Astrocyte of the spinal cord (primary cell): ENCODE measurements around the gene MCF2L2.
"Not testable (repeated sequence)": the region's sequence is repeated elsewhere in the genome, so short reads cannot be mapped to it uniquely, and the experiment has no call there.

Experiments
- DNase-seq: peaks from one replicate; pipeline ENCODE4 v3.0.0; 2011; ENCODE audit warnings: low read depth, low spot score
- H3K4me3 ChIP-seq: 2 replicates; pipeline ENCODE4 v1.5.1; 2011; ENCODE audit warnings: low read depth, mild to moderate bottlenecking, low read length, moderate library complexity
- in situ Hi-C: cut with HindIII; loops from 2 replicates; pipeline ENCODE4 v1.10.0; 2017; ENCODE audit warnings: low sequenced_read_pairs
- TF ChIP-seq, protein P1 (sequence below): IDR thresholded peaks from 2 replicates; pipeline ENCODE4 v1.5.1; 2012; ENCODE audit warnings: low read depth, mild to moderate bottlenecking, low read length, inconsistent platforms

MCF2L2 gene

DNA sequence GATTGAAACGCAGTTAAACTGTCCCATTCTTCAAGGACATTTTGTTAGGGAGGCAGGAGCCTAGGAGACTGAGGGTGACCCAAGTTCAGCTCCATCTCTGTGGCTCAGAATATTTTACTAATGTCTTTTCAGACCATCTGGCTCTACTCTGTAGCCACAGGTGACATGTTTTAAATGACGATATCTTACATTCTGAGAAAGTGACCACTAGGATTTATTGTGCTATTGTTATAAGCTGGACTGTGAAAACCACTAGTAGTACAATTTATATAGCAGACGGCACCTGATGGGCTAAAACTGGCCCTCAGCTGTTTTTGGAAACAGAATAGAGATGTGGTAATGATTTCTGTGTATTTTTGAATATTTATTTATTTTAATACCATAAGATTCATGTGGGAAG, 55.5 kb downstream of the MCF2L2 start:
- H3K4me3 ChIP-seq: no peak overlapping the region
- DNase-seq: no peak
- TF ChIP-seq, protein P1, sequence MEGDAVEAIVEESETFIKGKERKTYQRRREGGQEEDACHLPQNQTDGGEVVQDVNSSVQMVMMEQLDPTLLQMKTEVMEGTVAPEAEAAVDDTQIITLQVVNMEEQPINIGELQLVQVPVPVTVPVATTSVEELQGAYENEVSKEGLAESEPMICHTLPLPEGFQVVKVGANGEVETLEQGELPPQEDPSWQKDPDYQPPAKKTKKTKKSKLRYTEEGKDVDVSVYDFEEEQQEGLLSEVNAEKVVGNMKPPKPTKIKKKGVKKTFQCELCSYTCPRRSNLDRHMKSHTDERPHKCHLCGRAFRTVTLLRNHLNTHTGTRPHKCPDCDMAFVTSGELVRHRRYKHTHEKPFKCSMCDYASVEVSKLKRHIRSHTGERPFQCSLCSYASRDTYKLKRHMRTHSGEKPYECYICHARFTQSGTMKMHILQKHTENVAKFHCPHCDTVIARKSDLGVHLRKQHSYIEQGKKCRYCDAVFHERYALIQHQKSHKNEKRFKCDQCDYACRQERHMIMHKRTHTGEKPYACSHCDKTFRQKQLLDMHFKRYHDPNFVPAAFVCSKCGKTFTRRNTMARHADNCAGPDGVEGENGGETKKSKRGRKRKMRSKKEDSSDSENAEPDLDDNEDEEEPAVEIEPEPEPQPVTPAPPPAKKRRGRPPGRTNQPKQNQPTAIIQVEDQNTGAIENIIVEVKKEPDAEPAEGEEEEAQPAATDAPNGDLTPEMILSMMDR: no peak
- in situ Hi-C loops: no loop called here

DNA sequence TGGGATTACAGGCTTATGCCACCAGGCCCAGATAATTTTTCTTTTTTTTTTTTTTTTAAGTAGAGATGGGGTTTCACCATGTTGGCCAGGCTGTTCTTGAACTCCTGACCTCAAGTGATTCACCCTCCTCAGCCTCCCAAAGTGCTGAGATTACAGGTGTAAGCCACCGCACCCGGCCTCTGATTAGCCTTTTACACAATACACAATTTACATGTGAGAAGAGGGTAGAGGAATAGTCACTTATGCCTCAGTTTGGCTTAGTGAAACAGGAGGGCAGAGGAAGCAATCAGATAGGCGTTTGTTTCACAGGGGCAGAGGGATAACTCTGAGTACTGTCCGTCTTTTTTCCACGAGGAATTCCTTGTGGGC, 56.8 kb downstream of the MCF2L2 start:
- H3K4me3 ChIP-seq, in situ Hi-C loops: not testable (repeated sequence)
- DNase-seq: peak; percentile 35

DNA sequence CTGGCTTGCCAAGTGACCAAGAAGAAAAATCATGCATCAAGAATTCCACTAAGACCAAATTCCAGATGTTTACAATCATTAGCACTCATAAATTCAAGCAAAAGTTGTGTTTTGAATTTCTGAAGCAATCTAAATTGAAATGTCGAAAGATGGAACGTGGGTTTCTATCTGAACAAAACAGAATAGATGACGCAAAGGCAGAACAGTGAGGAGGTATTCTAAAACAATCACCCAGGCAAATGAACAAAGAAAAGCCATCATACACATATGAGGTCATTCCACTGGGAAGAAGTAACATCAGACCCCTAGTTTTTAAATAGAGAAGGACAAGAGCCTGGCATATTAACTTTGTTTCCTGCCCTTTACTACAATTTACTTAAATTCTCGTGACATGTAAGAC, 58.0 kb downstream of the MCF2L2 start:
- DNase-seq: no peak
- in situ Hi-C loops: no loop called here
- H3K4me3 ChIP-seq: no peak overlapping the region
- TF ChIP-seq, protein P1: no peak

DNA sequence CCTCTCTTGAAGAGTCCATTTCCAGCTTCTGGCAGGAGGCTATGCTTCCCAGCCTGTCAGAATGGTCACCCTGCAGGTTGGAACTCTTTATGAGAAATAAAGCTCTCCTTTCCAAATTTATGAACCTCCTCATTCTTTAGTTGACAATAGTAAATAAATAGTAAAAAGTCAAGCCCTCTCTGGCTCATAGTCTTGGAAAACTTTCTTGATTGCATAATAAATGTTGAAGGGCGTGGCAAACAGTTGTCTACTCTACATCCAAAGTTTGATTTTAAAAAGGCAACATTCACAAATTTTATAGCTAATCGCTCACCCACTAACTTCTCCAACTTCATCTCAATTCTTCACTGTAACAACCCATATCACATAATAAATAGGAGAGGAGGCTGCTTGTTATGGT, 58.8 kb downstream of the MCF2L2 start:
- no peak overlapping the region for H3K4me3 ChIP-seq
- TF ChIP-seq, protein P1: no peak
- in situ Hi-C loops: no loop called here
- no peak for DNase-seq

DNA sequence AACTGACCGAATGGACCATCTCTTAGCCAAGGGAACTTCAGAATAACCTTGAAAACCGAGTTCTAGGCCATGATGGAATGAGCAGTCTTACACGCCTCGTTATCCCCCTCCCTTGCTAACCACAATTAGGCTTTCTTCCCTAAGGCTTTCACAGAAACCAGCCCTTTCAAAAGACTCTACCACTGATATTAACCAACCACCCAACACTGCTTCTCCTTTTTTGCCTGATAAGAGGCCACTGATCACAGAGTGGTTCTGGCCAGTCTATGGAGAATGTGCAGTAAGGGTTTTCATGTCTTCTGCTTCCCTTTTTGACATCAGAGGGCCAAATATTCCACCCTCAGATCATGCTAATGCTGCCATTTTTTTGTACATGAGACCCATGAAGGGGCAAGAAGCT, 59.3 kb downstream of the MCF2L2 start:
- DNase-seq: no peak
- in situ Hi-C loops: no loop called here
- TF ChIP-seq, protein P1: no peak
- H3K4me3 ChIP-seq: no peak overlapping the region

DNA sequence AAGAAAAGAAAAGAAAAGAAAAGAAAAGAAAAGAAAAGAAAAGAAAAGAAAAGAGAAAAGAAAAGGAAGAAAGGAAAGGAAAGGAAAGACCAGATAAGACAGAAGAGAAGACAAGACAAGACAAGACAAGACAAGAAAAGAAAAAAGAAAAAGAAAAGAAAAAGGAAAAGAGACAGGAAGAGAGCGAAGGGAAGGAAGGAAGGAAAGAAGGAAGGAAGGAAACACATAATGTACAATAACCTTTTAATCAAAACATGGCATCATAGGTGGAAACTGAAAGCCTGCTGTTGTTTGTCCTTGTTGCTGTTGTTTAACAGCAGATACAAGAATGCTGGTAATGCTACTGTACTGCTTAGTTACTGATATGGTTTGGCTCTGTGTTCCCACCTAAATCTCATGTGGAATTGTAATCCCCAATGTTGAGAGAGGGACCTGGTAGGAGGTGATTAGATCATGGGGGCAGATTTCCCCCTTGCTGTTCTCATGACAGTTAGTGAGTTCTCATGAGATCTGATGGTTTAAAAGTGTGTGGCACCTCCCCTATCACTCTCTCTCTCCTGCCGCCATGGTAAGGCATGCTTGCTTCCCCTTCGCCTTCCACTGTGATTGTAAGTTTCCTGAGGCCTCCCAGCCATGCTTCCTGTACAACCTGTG, 67.3 kb downstream of the MCF2L2 start:
- in situ Hi-C loops: no loop called here
- no peak for DNase-seq
- TF ChIP-seq, protein P1: no peak
- no peak overlapping the region for H3K4me3 ChIP-seq

DNA sequence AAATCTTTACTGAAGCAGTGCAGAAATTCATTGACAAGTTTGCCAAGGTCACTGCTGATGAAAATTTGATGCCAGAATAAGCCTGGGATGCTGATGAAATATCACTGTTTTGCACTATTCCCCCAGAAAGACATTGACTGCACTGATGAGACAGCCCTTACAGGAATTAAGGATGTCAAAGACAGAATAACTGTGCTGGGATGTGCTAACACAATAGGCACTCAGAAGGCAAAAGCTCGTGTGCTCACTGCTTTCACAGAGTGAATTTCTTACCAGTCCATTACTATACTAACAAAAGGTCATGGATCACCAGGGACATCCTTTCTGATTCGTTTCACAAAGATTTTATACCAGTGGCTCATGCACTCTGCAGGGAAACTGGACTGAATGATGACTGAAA, 69.4 kb downstream of the MCF2L2 start:
- TF ChIP-seq, protein P1: no peak
- DNase-seq: no peak
- H3K4me3 ChIP-seq: no peak overlapping the region
- in situ Hi-C loops: no loop called here
